HepG2 (cell line): ENCODE data around the gene MUC6. TPM values are rescaled to one million over a fixed set of nuclear protein-coding genes. Genes with fewer than 3 reads are reported as not detected.

Experiments
- ATAC-seq: fragments of 200-7000 bp; cut with Tn5 transposase; 3 replicates; pipeline ENCODE4 v1.9.1; 2020; ENCODE audit warnings: mild to moderate bottlenecking, moderate library complexity
- BruUV-seq: library from RNA; stranded (reverse); fragments of 400-500 nt; replicated peaks from 2 replicates; lab custom pipeline; 2021; lab: Mats Ljungman, UMichigan
- CTCF ChIA-PET: fragments of 300-600 bp; formaldehyde crosslinking; extraction: SDS; loops from one replicate; lab custom pipeline; 2021; ENCODE audit warnings: low total read pairs, inconsistent platforms, low intra/inter-chr PET ratio; lab: Yijun Ruan, JAX
- POLR2A ChIA-PET: fragments of 350-600 bp; sonication (Branson Sonifier 250); formaldehyde crosslinking; loops from one replicate; lab custom pipeline; 2020; ENCODE audit warnings: antibody characterized with exemption, inconsistent platforms; lab: Yijun Ruan, JAX
- DNase-seq: peaks from one replicate; pipeline ENCODE4 v3.0.0-alpha.2; 2015; ENCODE audit warnings: low spot score
- FAIRE-seq: peaks from 3 replicates; lab custom pipeline; 2011; peaks lifted over from hg19 to GRCh38; lab: Jason Lieb, UNC
- H2AFZ ChIP-seq: one replicate; pipeline ENCODE4 v1.6.1; 2011; ENCODE audit warnings: low read length, inconsistent platforms
- H3K27ac ChIP-seq: fragments of 300-600 bp; 3 replicates; pipeline ENCODE4 v1.8.0; 2011; ENCODE audit warnings: mixed run types, mild to moderate bottlenecking, mixed read lengths, low read length, inconsistent platforms; ENCODE audit not compliant: insufficient read depth; ENCODE audit errors: extremely low read length
- H3K27me3 ChIP-seq, 2 experiments: fragments of 200-600 bp in 1 of 2; 2 replicates in 1 of 2; 3 replicates in 1 of 2; pipeline versions ENCODE4 v1.6.0 to v1.8.0; 2011; ENCODE audit warnings: low read length in 2 of 2, mild to moderate bottlenecking in 2 of 2, moderate library complexity in 2 of 2, inconsistent platforms in 1 of 2; ENCODE audit not compliant: insufficient read depth in 2 of 2, control insufficient read depth in 1 of 2
- H3K36me3 ChIP-seq, 2 experiments: fragments of 200-600 bp in 1 of 2; replicated peaks in 1 of 2; 2 replicates in 1 of 2; 3 replicates in 1 of 2; pipeline versions ENCODE4 v1.5.1 to v1.8.0; 2011; ENCODE audit warnings: low read length in 2 of 2, inconsistent platforms in 1 of 2; ENCODE audit not compliant: insufficient read depth in 2 of 2, control insufficient read depth in 1 of 2
- H3K4me1 ChIP-seq: 2 replicates; pipeline ENCODE4 v1.5.1; 2012; ENCODE audit warnings: low read length, inconsistent platforms; ENCODE audit not compliant: insufficient read depth
- H3K4me2 ChIP-seq: 2 replicates; pipeline ENCODE4 v1.6.0; 2011; ENCODE audit warnings: low read depth, low read length, inconsistent platforms
- H3K4me3 ChIP-seq, 3 experiments: fragments of 200-600 bp in 1 of 3; sonication (generic), shearing (Covaris generic) in 1 of 3; replicated peaks in 1 of 3; 2 replicates each; pipeline ENCODE4 v1.5.1; 2011 to 2016; ENCODE audit warnings: low read length in 3 of 3, inconsistent platforms in 2 of 3, low read depth in 2 of 3, mild to moderate bottlenecking in 2 of 3, control low read depth in 1 of 3, mixed read lengths in 1 of 3; ENCODE audit not compliant: insufficient read depth in 1 of 3
- H3K79me2 ChIP-seq: one replicate; pipeline ENCODE4 v1.6.1; 2011; ENCODE audit warnings: low read length, inconsistent platforms; ENCODE audit not compliant: insufficient read depth
- H3K9ac ChIP-seq: 2 replicates; pipeline ENCODE4 v1.6.0; 2011; ENCODE audit warnings: mild to moderate bottlenecking, low read depth, low read length, inconsistent platforms; ENCODE audit not compliant: insufficient read depth
- H3K9me3 ChIP-seq: 2 replicates; pipeline ENCODE4 v1.5.1; 2012; ENCODE audit warnings: mild to moderate bottlenecking, low read length
- H4K20me1 ChIP-seq: 2 replicates; pipeline ENCODE4 v1.6.0; 2011; ENCODE audit warnings: inconsistent platforms, mild to moderate bottlenecking, low read length, moderate library complexity; ENCODE audit not compliant: insufficient read depth
- CREBL2 ChIP-seq: sonication (generic); formaldehyde crosslinking; IDR thresholded peaks from 2 replicates; pipeline ENCODE4 v1.8.1; 2023; ENCODE audit warnings: missing genetic modification reagents, mild to moderate bottlenecking, borderline replicate concordance
- CSRNP2 ChIP-seq: sonication (generic); formaldehyde crosslinking; conservative IDR thresholded peaks from 2 replicates; pipeline ENCODE4 v1.8.0; 2022; ENCODE audit warnings: low read depth, missing genetic modification reagents
- FOXC1 ChIP-seq: sonication (generic); formaldehyde crosslinking; IDR thresholded peaks from 2 replicates; pipeline ENCODE4 v1.8.0; 2022; ENCODE audit warnings: mild to moderate bottlenecking, missing genetic modification reagents, borderline replicate concordance
- KAT2B ChIP-seq: fragments of 150-350 bp; IDR thresholded peaks from 2 replicates; pipeline ENCODE4 v1.6.1; 2014; ENCODE audit warnings: low read depth, low read length, borderline replicate concordance
- MTA1 ChIP-seq: sonication (generic); formaldehyde crosslinking; IDR thresholded peaks from 2 replicates; pipeline ENCODE4 v1.4.0; 2020; ENCODE audit warnings: missing genetic modification reagents, mild to moderate bottlenecking, borderline replicate concordance
- MTF1 ChIP-seq: sonication (generic); formaldehyde crosslinking; IDR thresholded peaks from 2 replicates; pipeline ENCODE4 v1.5.0; 2020; ENCODE audit warnings: missing genetic modification reagents
- NR2C2 ChIP-seq: sonication (generic); formaldehyde crosslinking; IDR thresholded peaks from 2 replicates; pipeline ENCODE4 v1.4.0; 2020; ENCODE audit warnings: missing genetic modification reagents, mild to moderate bottlenecking, moderate library complexity, borderline replicate concordance
- RBAK ChIP-seq: sonication (generic); formaldehyde crosslinking; IDR thresholded peaks from 2 replicates; pipeline ENCODE4 v1.5.1; 2020; ENCODE audit warnings: mild to moderate bottlenecking, missing genetic modification reagents
- SNAI1 ChIP-seq: sonication (generic); formaldehyde crosslinking; IDR thresholded peaks from 2 replicates; pipeline ENCODE4 v1.5.0; 2020; ENCODE audit warnings: mild to moderate bottlenecking, missing genetic modification reagents, borderline replicate concordance
- ZNF10 ChIP-seq: sonication (generic); formaldehyde crosslinking; IDR thresholded peaks from 2 replicates; pipeline ENCODE4 v1.4.0; 2020; ENCODE audit warnings: mild to moderate bottlenecking, low read depth, missing genetic modification reagents, borderline replicate concordance
- ZNF598 ChIP-seq: sonication (generic); formaldehyde crosslinking; IDR thresholded peaks from 2 replicates; pipeline ENCODE4 v1.5.1; 2020; ENCODE audit warnings: mild to moderate bottlenecking, missing genetic modification reagents, borderline replicate concordance
- WGBS: methylation state at CpG from one replicate; pipeline ENCODE4 v1.1.6; 2017; ENCODE audit warnings: low lambda C conversion rate; 5-methylcytosine and 5-hydroxymethylcytosine counted together
- in situ Hi-C: cut with HindIII; loops from 2 replicates; pipeline ENCODE4 v1.10.0; 2017; ENCODE audit warnings: low pct_unique_long_range_greater_than_20kb; ENCODE audit not compliant: extremely low pct_ligation_motif_present
- intact Hi-C: fragments of 100-400 bp; cut with micrococcal nuclease; formaldehyde crosslinking; loops from one replicate; pipeline ENCODE4 v1.10.0; 2022; ENCODE audit not compliant: unreplicated experiment
- polyA plus RNA-seq, 8 experiments: library from polyadenylated mRNA; depleted of rRNA in 3 of 8; stranded (reverse) in 7 of 8; unstranded in 1 of 8; fragments of >200 nt; fragmentation: Illumina TruSeq in 4 of 8; extraction: Trizol in 4 of 8; gene quantifications; 2 replicates each; pipeline versions ENCODE4 v1.2.1 to v1.2.3, GENCODE V29; 2011 to 2016; ENCODE audit warnings: low read depth in 4 of 8, missing spikeins in 1 of 8, mixed read lengths in 1 of 8; ENCODE audit not compliant: insufficient read depth in 1 of 8
- total RNA-seq, 5 experiments: library from RNA; depleted of rRNA; stranded (reverse); fragments of >200 nt; fragmentation: Illumina TruSeq; extraction: Trizol; gene quantifications; 2 replicates each; pipeline ENCODE4 v1.2.3, GENCODE V29; 2016; ENCODE audit warnings: low read depth in 1 of 5
- TF ChIP-seq, protein P1 (sequence below): sonication (generic); formaldehyde crosslinking; conservative IDR thresholded peaks from 2 replicates; pipeline ENCODE4 v1.4.0; 2020; ENCODE audit warnings: missing genetic modification reagents

MUC6 gene
- total and polyA plus RNA-seq, 2 of the 13 experiments (the other 11 are each of a cell fraction or from before 2014, with no cell fraction given): not detected

DNA sequence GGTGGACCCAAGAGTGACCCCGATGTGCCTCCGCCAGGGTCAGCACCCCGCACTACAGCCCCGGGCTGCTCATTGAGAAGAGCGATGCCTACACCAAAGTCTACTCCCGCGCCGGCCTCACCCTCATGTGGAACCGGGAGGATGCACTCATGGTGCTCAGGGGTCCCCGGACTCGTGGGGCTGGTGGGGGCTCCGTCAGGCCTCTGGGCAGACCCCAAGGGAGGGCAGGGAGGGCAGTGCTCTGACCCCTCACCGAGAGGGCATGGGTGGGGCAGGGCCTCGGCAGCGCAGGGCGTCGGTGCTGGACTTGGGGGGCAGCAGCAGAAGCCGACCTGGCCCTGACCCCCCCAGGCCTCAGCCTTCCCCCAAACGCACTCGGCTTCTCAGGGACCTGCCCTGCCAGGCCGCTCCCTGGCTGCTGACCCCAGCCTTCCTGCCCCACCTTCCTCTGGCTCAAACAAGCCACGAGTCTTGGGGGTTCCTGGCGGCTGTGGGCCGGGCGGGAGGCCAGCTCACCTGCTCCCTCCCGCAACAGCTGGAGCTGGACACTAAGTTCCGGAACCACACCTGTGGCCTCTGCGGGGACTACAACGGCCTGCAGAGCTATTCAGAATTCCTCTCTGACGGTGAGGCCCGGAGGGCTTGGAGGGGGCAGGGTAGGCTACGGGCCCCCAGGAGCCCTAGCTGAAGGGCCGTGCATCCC is 41.0 kb upstream of the MUC6 start:
- WGBS: 7% methylated on average over 3 of the region's 33 CpGs
- no peaks in the 10 kb centered on the region for H4K20me1 ChIP-seq

More for the DNA sequence above, 41.0 kb upstream of the MUC6 start:
- Histone ChIP-seq H3K4me2 (no peak overlapping the region), H3K4me1 (peaks cover 18% of the 10 kb centered on the region), H3K27ac (no peak overlapping the region), H3K27me3 (peaks cover 11 to 38% of the 10 kb centered on the region in 2 experiments; a peak in 4 of 5 replicates), H2AFZ (no peak overlapping the region), H3K9me3 (no peaks in the 10 kb centered on the region), H3K4me3 (no peak overlapping the region), H3K36me3 (no peaks in the 10 kb centered on the region), H3K9ac (no peak overlapping the region), H3K79me2 (no peaks in the 10 kb centered on the region)
- FAIRE-seq (no peak), ATAC-seq (no peak), DNase-seq (no peak)
- in situ Hi-C loops: no loop called here
- ChIA-PET POLR2A (no interaction called here), CTCF (no interaction called here)
- BruUV-seq: no TSS peak
- intact Hi-C loops: no loop called here
- TF ChIP-seq MTF1 (CRISPR knock-in tag) (no peak), CREBL2 (CRISPR knock-in tag) (no peak), CSRNP2 (CRISPR knock-in tag) (no peak), ZNF10 (CRISPR knock-in tag) (no peak), NR2C2 (CRISPR knock-in tag) (no peak), KAT2B (no peak), RBAK (CRISPR knock-in tag) (no peak), FOXC1 (CRISPR knock-in tag) (no peak), ZNF598 (CRISPR knock-in tag) (no peak), MTA1 (CRISPR knock-in tag) (no peak), SNAI1 (CRISPR knock-in tag) (no peak)
- TF ChIP-seq, protein P1, sequence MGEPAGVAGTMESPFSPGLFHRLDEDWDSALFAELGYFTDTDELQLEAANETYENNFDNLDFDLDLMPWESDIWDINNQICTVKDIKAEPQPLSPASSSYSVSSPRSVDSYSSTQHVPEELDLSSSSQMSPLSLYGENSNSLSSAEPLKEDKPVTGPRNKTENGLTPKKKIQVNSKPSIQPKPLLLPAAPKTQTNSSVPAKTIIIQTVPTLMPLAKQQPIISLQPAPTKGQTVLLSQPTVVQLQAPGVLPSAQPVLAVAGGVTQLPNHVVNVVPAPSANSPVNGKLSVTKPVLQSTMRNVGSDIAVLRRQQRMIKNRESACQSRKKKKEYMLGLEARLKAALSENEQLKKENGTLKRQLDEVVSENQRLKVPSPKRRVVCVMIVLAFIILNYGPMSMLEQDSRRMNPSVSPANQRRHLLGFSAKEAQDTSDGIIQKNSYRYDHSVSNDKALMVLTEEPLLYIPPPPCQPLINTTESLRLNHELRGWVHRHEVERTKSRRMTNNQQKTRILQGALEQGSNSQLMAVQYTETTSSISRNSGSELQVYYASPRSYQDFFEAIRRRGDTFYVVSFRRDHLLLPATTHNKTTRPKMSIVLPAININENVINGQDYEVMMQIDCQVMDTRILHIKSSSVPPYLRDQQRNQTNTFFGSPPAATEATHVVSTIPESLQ (CRISPR knock-in tag): no peak
- TF ChIP-seq, all 625 proteins: peak for 0
